ENCODE measurements around the gene H6PD.

- TF ChIP-seq CTCF (tag by site-specific recombination; IDR thresholded peaks at IDR 0.05) = no peak
- no peak for TF ChIP-seq ZBTB7A (tag by site-specific recombination; IDR thresholded peaks at IDR 0.05; ENCODE audit: low read depth)
- TF ChIP-seq ZBTB20 (tag by site-specific recombination; IDR thresholded peaks at IDR 0.05) = no peak
- TF ChIP-seq PRDM1 (tag by site-specific recombination; IDR thresholded peaks at IDR 0.05) = no peak
- TF ChIP-seq ZNF341 (tag by site-specific recombination; IDR thresholded peaks at IDR 0.05; ENCODE audit: low read depth) = no peak
Observed at GRCh38 chr1:9195651-9196050, 38.9 kb upstream of the H6PD start.
